ENCODE data around the gene EIF3B.

- no peak for TF ChIP-seq POLR2A (IDR thresholded peaks at IDR 0.05)
- TF ChIP-seq, protein P1, sequence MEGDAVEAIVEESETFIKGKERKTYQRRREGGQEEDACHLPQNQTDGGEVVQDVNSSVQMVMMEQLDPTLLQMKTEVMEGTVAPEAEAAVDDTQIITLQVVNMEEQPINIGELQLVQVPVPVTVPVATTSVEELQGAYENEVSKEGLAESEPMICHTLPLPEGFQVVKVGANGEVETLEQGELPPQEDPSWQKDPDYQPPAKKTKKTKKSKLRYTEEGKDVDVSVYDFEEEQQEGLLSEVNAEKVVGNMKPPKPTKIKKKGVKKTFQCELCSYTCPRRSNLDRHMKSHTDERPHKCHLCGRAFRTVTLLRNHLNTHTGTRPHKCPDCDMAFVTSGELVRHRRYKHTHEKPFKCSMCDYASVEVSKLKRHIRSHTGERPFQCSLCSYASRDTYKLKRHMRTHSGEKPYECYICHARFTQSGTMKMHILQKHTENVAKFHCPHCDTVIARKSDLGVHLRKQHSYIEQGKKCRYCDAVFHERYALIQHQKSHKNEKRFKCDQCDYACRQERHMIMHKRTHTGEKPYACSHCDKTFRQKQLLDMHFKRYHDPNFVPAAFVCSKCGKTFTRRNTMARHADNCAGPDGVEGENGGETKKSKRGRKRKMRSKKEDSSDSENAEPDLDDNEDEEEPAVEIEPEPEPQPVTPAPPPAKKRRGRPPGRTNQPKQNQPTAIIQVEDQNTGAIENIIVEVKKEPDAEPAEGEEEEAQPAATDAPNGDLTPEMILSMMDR (IDR thresholded peaks at IDR 0.05 in 8 of 11, conservative IDR thresholded peaks at IDR 0.05 in 3 of 11) = no peak
These were observed 1.0 kb downstream of the EIF3B start for GRCh38 chr7:2355705-2356008.

All from spleen (tissue), 7 donors.